K562 (cell line): Measurements from ENCODE around the gene PRKG1.

Source experiments
- CHCHD3 ChIP-seq: fragments of 250-450 bp; sonication (Bioruptor Pico); IDR thresholded peaks from 2 replicates; pipeline ENCODE4 v2.1.2; 2022; ENCODE audit warnings: mild to moderate bottlenecking
- EHMT2 ChIP-seq: fragments of 450-650 bp; IDR thresholded peaks from 2 replicates; pipeline ENCODE4 v1.6.1; 2018; ENCODE audit warnings: antibody characterized with exemption

- TF ChIP-seq EHMT2: no peak
- no peak for TF ChIP-seq CHCHD3 (CRISPR knock-in tag)
These were observed 63.7 kb downstream of the PRKG1 start for GRCh38 chr10:51137756-51138529.
